HG02763 (cell line): ENCODE results near the gene NAT16.
"Not testable (repeated sequence)": the region's sequence is repeated elsewhere in the genome, so short reads cannot be mapped to it uniquely, and the experiment has no call there.

Experiments
- ATAC-seq: cut with Tn5 transposase; IDR thresholded peaks from one replicate; pipeline ENCODE4 v1.9.1; 2021; ENCODE audit warnings: mild to moderate bottlenecking, moderate library complexity; ENCODE audit not compliant: unreplicated experiment

Gene NAT16

GRCh38 chr7:101180130-101180755 is at the start of gene NAT16:
NAT16 (minus strand) TSS chr7:101180293; CDS start chr7:101174807, 5,486 bp downstream.
- no peak for ATAC-seq

GRCh38 chr7:101226721-101227120 is 46.6 kb upstream of the NAT16 start:
- ATAC-seq = no peak

GRCh38 chr7:101225650-101226049 is 45.6 kb upstream of the NAT16 start:
- ATAC-seq = no peak

- no peak for ATAC-seq
Measured at GRCh38 chr7:101223528-101223927, 43.4 kb upstream of the NAT16 start.

GRCh38 chr7:101222275-101222830 is 42.3 kb upstream of the NAT16 start:
- no peak for ATAC-seq

- ATAC-seq = no peak
Measured at GRCh38 chr7:101220295-101220694, 40.2 kb upstream of the NAT16 start.

GRCh38 chr7:101218236-101219125 is 38.4 kb upstream of the NAT16 start:
- ATAC-seq = no peak

GRCh38 chr7:101217388-101218235 is 37.5 kb upstream of the NAT16 start, which contains the start of the genes PLOD3 and ZNHIT1:
PLOD3 (minus strand) TSS chr7:101217581; CDS start chr7:101217274, 307 bp downstream.
ZNHIT1 (plus strand) TSS chr7:101218165; CDS start chr7:101218196, 31 bp downstream.
- peak; percentile 66 for ATAC-seq

- peak; percentile 10 for ATAC-seq
Measured at GRCh38 chr7:101216860-101217387, 36.8 kb upstream of the NAT16 start.

- ATAC-seq = no peak
Measured at GRCh38 chr7:101216001-101216859, 36.1 kb upstream of the NAT16 start.

- no peak for ATAC-seq
Measured at GRCh38 chr7:101212014-101212413, 31.9 kb upstream of the NAT16 start.

GRCh38 chr7:101211501-101211900 is 31.4 kb upstream of the NAT16 start:
- no peak for ATAC-seq

- ATAC-seq = no peak
Measured at GRCh38 chr7:101210143-101210542, 30.1 kb upstream of the NAT16 start.

GRCh38 chr7:101208794-101209193 is 28.7 kb upstream of the NAT16 start:
- no peak for ATAC-seq

GRCh38 chr7:101207459-101207858 is 27.4 kb upstream of the NAT16 start:
- no peak for ATAC-seq

GRCh38 chr7:101206665-101207042 is 26.6 kb upstream of the NAT16 start:
- ATAC-seq = no peak

- no peak for ATAC-seq
Measured at GRCh38 chr7:101205901-101206664, 26.0 kb upstream of the NAT16 start.

- ATAC-seq = not testable (repeated sequence)
Measured at GRCh38 chr7:101203740-101204738, 23.9 kb upstream of the NAT16 start.
